HEK293 (cell line): Measurements from ENCODE around the gene CHFR.

Experiments
- CTCF ChIA-PET: fragments of 350-600 bp; formaldehyde crosslinking; extraction: SDS; loops from one replicate; lab custom pipeline; 2021; ENCODE audit warnings: antibody characterized with exemption; lab: Yijun Ruan, JAX
- POLR2A ChIA-PET: fragments of 300-600 bp; formaldehyde crosslinking; extraction: SDS; loops from one replicate; lab custom pipeline; 2020; ENCODE audit warnings: antibody characterized with exemption, inconsistent platforms; lab: Yijun Ruan, JAX
- H3K27ac ChIP-seq: fragments of 200-500 bp; sonication (Bioruptor generic); 2 replicates; pipeline ENCODE4 v1.5.1; 2014; ENCODE audit warnings: low read depth, low read length, control low read depth, inconsistent platforms; ENCODE audit errors: extremely low read depth
- H3K36me3 ChIP-seq, 2 experiments: fragments of 200-500 bp in 1 of 2; sonication (Bioruptor generic) in 1 of 2; 1 replicate in 1 of 2; 2 replicates in 1 of 2; pipeline ENCODE4 v1.5.1; 2014 to 2017; ENCODE audit warnings: inconsistent platforms in 2 of 2, low read length in 2 of 2; ENCODE audit not compliant: control insufficient read depth in 2 of 2, insufficient read depth in 1 of 2
- H3K4me1 ChIP-seq: fragments of 200-500 bp; sonication (Bioruptor generic); 2 replicates; pipeline ENCODE4 v1.5.1; 2014; ENCODE audit warnings: mild to moderate bottlenecking, low read length, inconsistent platforms; ENCODE audit not compliant: control insufficient read depth, insufficient read depth
- H3K4me3 ChIP-seq: 2 replicates; pipeline ENCODE4 v1.5.1; 2011; ENCODE audit warnings: low read depth, mild to moderate bottlenecking, control low read depth, low read length, moderate library complexity
- H3K9me3 ChIP-seq: fragments of 200-500 bp; sonication (Bioruptor generic); 2 replicates; pipeline ENCODE4 v1.5.1; 2014; ENCODE audit warnings: low read depth, low read length, inconsistent platforms; ENCODE audit not compliant: control insufficient read depth, insufficient read depth
- GLIS1 ChIP-seq: fragments of 450-650 bp; formaldehyde crosslinking; IDR thresholded peaks from 2 replicates; pipeline ENCODE4 v1.5.1; 2016; ENCODE audit warnings: missing biosample characterization, missing genetic modification characterization
- RBAK ChIP-seq: fragments of 450-650 bp; formaldehyde crosslinking; IDR thresholded peaks from 2 replicates; pipeline ENCODE4 v1.5.1; 2016; ENCODE audit warnings: missing biosample characterization, missing genetic modification characterization
- TCF7L2 ChIP-seq: IDR thresholded peaks from 2 replicates; pipeline ENCODE4 v1.6.1; 2011; ENCODE audit warnings: low read depth, mild to moderate bottlenecking, inconsistent platforms, low read length, moderate library complexity, borderline replicate concordance
- ZBTB20 ChIP-seq: fragments of 450-650 bp; formaldehyde crosslinking; IDR thresholded peaks from 2 replicates; pipeline ENCODE4 v1.5.1; 2016; ENCODE audit warnings: missing biosample characterization, missing genetic modification characterization
- ZFHX2 ChIP-seq: fragments of 450-650 bp; formaldehyde crosslinking; conservative IDR thresholded peaks from 2 replicates; pipeline ENCODE4 v1.5.1; 2016; ENCODE audit warnings: missing biosample characterization, missing genetic modification characterization
- ZNF175 ChIP-seq: fragments of 450-650 bp; formaldehyde crosslinking; IDR thresholded peaks from 2 replicates; pipeline ENCODE4 v1.5.1; 2016; ENCODE audit warnings: missing biosample characterization, missing genetic modification characterization
- ZNF274 ChIP-seq, 2 experiments: fragments of 200-500 bp in 1 of 2; fragments of 450-650 bp in 1 of 2; sonication (Bioruptor generic) in 1 of 2; formaldehyde crosslinking in 1 of 2; IDR thresholded peaks; 2 replicates each; pipeline versions ENCODE4 v1.5.1 to v1.6.1; 2014 to 2016; ENCODE audit warnings: borderline replicate concordance in 1 of 2, inconsistent platforms in 1 of 2, low read length in 1 of 2, missing biosample characterization in 1 of 2, missing genetic modification characterization in 1 of 2
- ZNF366 ChIP-seq: fragments of 450-650 bp; formaldehyde crosslinking; conservative IDR thresholded peaks from 2 replicates; pipeline ENCODE4 v1.5.1; 2016; ENCODE audit warnings: missing biosample characterization, missing genetic modification characterization
- ZNF600 ChIP-seq: fragments of 450-650 bp; formaldehyde crosslinking; IDR thresholded peaks from 2 replicates; pipeline ENCODE4 v1.5.1; 2016; ENCODE audit warnings: missing biosample characterization, missing genetic modification characterization
- ZNF707 ChIP-seq: fragments of 450-650 bp; formaldehyde crosslinking; IDR thresholded peaks from 2 replicates; pipeline ENCODE4 v1.5.1; 2016; ENCODE audit warnings: missing biosample characterization, missing genetic modification characterization
- ZNF777 ChIP-seq: fragments of 450-650 bp; formaldehyde crosslinking; IDR thresholded peaks from 2 replicates; pipeline ENCODE4 v1.5.1; 2017; ENCODE audit warnings: missing biosample characterization, missing genetic modification characterization, borderline replicate concordance
- ZNF785 ChIP-seq: fragments of 450-650 bp; formaldehyde crosslinking; IDR thresholded peaks from 2 replicates; pipeline ENCODE4 v1.5.1; 2016; ENCODE audit warnings: missing biosample characterization, missing genetic modification characterization
- TF ChIP-seq, protein P1 (sequence below): fragments of 450-650 bp; formaldehyde crosslinking; IDR thresholded peaks from 2 replicates; pipeline ENCODE4 v1.5.1; 2016; ENCODE audit warnings: missing biosample characterization, missing genetic modification characterization
- TF ChIP-seq, protein P2 (sequence below): fragments of 450-650 bp; formaldehyde crosslinking; IDR thresholded peaks from 2 replicates; pipeline ENCODE4 v1.5.1; 2016; ENCODE audit warnings: missing biosample characterization, missing genetic modification characterization, low read depth
- TF ChIP-seq, protein P3 (sequence below): fragments of 450-650 bp; formaldehyde crosslinking; IDR thresholded peaks from 2 replicates; pipeline ENCODE4 v1.5.0; 2017; ENCODE audit warnings: missing biosample characterization, missing genetic modification characterization, borderline replicate concordance
- TF ChIP-seq, protein P4 (sequence below): fragments of 450-650 bp; formaldehyde crosslinking; IDR thresholded peaks from 2 replicates; pipeline ENCODE4 v1.5.1; 2017; ENCODE audit warnings: missing biosample characterization, missing genetic modification characterization

CHFR gene

DNA sequence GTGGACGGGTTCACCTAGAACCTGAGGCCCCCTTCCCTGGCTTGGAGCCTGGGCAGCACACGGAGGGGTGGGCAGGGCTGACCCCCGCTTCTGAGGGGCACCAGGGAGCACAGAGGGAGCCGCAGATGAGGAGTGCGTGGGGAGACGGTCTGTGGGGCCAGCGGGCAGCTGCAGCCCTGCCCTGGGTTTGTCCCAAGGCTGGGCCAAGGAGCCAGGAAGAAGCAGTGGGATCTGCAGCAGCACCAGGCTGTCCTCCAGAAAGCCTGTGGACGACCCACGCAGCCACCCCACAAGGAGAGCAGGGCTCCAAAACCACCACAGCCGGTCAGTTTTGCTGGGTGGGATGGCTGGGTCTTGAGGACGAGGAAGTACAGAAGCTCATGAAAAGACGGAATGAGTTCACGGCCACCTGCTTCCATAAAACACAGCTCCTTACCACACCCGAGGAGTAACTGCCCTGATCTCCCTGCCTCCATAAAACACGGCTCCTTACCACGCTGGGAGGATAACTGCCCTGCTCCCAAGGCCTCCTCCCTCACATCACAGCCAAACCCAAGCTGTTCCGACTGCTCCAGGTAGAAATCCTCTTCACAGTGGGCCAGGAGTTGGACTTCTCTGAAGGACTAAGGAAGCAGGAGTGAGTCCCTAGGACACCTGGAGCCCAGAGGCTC is 48.9 kb downstream of the CHFR start:
- Histone ChIP-seq H3K36me3 (peaks cover 4 to 66% of the 10 kb centered on the region in 2 experiments; a peak in 2 of 3 replicates), H3K4me3 (no peak overlapping the region), H3K4me1 (no peaks in the 10 kb centered on the region), H3K9me3 (no peaks in the 10 kb centered on the region), H3K27ac (no peak overlapping the region)
- ChIA-PET CTCF (no interaction called here), POLR2A (no interaction called here)
- TF ChIP-seq ZNF600 (tag by site-specific recombination) (0 out of 2 replicates have a peak, but pooled peaks have one; percentile 32), ZNF274 (IDR thresholded peaks at IDR 0.05; ENCODE audit: low read length) (no peak), ZNF274 (tag by site-specific recombination; IDR thresholded peaks at IDR 0.05; ENCODE audit: borderline replicate concordance) (no peak)

DNA sequence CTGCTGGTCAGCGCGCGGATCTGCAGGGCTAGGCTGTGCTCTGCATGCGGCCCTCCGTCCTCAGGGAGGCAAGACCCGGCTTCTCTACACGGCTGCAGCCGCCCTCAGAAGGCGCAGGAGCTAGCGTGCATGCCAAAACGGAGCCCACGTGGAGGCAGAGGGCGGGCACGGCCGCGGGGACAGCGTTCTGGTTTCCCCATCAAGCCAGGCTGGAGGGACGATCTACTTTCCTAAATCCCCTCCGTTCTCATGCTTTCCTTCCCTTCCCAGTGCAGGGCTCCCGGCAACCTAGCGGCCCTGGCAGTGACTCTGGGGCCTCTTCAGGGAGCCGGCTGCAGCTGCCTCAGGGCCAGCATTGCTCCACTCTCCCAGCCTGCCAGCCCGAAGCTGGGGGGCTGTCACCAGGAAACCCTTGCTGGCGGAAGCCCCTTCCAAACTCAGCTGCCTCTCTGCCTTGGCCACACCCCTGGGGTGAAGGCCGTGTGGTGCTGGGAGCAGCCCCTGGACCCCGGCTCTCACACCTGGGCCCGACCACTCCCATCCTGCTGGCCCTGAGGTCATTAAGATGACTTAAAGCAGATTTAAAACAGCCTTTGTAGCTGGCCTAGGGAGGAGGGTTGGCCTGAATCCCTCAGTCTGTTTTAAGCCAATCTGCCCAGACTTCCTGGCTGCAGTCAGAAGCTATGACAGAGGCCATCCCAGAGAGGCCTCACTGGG is 49.6 kb downstream of the CHFR start:
- Histone ChIP-seq H3K27ac (no peak overlapping the region), H3K9me3 (no peaks in the 10 kb centered on the region), H3K4me3 (no peak overlapping the region), H3K36me3 (peaks cover 4 to 66% of the 10 kb centered on the region in 2 experiments; a peak in 2 of 3 replicates), H3K4me1 (no peaks in the 10 kb centered on the region)
- ChIA-PET CTCF (no interaction called here), POLR2A (interaction anchor here (0.6 kb wide), 1 partner anchor 17 kb away, joined by 6 read pairs; no protein-coding TSS in a partner anchor)
- TF ChIP-seq, protein P1, sequence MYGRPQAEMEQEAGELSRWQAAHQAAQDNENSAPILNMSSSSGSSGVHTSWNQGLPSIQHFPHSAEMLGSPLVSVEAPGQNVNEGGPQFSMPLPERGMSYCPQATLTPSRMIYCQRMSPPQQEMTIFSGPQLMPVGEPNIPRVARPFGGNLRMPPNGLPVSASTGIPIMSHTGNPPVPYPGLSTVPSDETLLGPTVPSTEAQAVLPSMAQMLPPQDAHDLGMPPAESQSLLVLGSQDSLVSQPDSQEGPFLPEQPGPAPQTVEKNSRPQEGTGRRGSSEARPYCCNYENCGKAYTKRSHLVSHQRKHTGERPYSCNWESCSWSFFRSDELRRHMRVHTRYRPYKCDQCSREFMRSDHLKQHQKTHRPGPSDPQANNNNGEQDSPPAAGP (tag by site-specific recombination): no peak
- TF ChIP-seq ZBTB20 (no peak), ZNF175 (tag by site-specific recombination) (no peak), ZNF785 (tag by site-specific recombination) (no peak), ZNF777 (no peak), RBAK (tag by site-specific recombination) (no peak), ZNF707 (tag by site-specific recombination) (no peak), ZNF366 (tag by site-specific recombination) (no peak), ZFHX2 (tag by site-specific recombination) (no peak), GLIS1 (tag by site-specific recombination) (no peak), TCF7L2 (no peak)
- TF ChIP-seq, protein P2, sequence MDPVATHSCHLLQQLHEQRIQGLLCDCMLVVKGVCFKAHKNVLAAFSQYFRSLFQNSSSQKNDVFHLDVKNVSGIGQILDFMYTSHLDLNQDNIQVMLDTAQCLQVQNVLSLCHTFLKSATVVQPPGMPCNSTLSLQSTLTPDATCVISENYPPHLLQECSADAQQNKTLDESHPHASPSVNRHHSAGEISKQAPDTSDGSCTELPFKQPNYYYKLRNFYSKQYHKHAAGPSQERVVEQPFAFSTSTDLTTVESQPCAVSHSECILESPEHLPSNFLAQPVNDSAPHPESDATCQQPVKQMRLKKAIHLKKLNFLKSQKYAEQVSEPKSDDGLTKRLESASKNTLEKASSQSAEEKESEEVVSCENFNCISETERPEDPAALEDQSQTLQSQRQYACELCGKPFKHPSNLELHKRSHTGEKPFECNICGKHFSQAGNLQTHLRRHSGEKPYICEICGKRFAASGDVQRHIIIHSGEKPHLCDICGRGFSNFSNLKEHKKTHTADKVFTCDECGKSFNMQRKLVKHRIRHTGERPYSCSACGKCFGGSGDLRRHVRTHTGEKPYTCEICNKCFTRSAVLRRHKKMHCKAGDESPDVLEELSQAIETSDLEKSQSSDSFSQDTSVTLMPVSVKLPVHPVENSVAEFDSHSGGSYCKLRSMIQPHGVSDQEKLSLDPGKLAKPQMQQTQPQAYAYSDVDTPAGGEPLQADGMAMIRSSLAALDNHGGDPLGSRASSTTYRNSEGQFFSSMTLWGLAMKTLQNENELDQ: no peak
- TF ChIP-seq, protein P3, sequence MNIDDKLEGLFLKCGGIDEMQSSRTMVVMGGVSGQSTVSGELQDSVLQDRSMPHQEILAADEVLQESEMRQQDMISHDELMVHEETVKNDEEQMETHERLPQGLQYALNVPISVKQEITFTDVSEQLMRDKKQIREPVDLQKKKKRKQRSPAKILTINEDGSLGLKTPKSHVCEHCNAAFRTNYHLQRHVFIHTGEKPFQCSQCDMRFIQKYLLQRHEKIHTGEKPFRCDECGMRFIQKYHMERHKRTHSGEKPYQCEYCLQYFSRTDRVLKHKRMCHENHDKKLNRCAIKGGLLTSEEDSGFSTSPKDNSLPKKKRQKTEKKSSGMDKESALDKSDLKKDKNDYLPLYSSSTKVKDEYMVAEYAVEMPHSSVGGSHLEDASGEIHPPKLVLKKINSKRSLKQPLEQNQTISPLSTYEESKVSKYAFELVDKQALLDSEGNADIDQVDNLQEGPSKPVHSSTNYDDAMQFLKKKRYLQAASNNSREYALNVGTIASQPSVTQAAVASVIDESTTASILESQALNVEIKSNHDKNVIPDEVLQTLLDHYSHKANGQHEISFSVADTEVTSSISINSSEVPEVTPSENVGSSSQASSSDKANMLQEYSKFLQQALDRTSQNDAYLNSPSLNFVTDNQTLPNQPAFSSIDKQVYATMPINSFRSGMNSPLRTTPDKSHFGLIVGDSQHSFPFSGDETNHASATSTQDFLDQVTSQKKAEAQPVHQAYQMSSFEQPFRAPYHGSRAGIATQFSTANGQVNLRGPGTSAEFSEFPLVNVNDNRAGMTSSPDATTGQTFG (tag by site-specific recombination): no peak
- TF ChIP-seq, protein P4, sequence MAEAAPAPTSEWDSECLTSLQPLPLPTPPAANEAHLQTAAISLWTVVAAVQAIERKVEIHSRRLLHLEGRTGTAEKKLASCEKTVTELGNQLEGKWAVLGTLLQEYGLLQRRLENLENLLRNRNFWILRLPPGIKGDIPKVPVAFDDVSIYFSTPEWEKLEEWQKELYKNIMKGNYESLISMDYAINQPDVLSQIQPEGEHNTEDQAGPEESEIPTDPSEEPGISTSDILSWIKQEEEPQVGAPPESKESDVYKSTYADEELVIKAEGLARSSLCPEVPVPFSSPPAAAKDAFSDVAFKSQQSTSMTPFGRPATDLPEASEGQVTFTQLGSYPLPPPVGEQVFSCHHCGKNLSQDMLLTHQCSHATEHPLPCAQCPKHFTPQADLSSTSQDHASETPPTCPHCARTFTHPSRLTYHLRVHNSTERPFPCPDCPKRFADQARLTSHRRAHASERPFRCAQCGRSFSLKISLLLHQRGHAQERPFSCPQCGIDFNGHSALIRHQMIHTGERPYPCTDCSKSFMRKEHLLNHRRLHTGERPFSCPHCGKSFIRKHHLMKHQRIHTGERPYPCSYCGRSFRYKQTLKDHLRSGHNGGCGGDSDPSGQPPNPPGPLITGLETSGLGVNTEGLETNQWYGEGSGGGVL (tag by site-specific recombination): no peak
- TF ChIP-seq, all 188 proteins: peak for 0
